Activated CD4-positive, alpha-beta T cell treated with anti-CD3 and anti-CD28 coated beads for 4 hours (primary cell): ENCODE results near the gene FRRS1L.

ENCODE experiments used
- DNase-seq, 2 donors: peaks; one replicate each; pipeline ENCODE4 v3.0.0-alpha.2; 2020

FRRS1L gene, protein sequence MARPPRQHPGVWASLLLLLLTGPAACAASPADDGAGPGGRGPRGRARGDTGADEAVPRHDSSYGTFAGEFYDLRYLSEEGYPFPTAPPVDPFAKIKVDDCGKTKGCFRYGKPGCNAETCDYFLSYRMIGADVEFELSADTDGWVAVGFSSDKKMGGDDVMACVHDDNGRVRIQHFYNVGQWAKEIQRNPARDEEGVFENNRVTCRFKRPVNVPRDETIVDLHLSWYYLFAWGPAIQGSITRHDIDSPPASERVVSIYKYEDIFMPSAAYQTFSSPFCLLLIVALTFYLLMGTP

GRCh38 chr9:109166771-109167601, at the start of gene FRRS1L:
FRRS1L (minus strand) TSS chr9:109167249; CDS start chr9:109167138, 111 bp downstream.
- DNase-seq = no peak

GRCh38 chr9:109214414-109214813, 47.4 kb upstream of the FRRS1L start:
- no peak for DNase-seq

- DNase-seq = no peak
Measured at GRCh38 chr9:109213285-109214121, 46.5 kb upstream of the FRRS1L start.

DNA sequence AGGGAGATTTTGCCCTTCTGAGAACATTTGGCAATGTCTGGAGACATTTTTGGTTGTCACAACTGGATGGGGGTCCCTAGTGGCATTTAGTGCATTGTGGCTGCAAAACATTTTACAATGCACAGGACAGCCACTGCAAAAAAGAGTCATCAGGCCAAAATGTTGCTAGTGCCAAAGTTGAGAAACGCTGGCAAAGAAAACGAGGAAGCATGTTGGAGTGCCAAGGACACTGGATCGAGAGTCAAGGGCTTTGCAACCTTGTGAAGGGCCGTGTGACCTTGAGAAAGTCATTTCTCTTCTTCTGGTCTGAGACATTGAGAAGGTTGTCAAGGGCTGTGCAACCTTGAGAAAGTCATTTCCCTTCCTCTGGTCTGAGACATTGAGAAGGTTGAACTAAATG, 45.7 kb upstream of the FRRS1L start:
- DNase-seq = no peak

- DNase-seq = no peak
Measured at GRCh38 chr9:109206670-109207069, 39.6 kb upstream of the FRRS1L start.

- DNase-seq = no peak
Measured at GRCh38 chr9:109205526-109205925, 38.5 kb upstream of the FRRS1L start.

DNA sequence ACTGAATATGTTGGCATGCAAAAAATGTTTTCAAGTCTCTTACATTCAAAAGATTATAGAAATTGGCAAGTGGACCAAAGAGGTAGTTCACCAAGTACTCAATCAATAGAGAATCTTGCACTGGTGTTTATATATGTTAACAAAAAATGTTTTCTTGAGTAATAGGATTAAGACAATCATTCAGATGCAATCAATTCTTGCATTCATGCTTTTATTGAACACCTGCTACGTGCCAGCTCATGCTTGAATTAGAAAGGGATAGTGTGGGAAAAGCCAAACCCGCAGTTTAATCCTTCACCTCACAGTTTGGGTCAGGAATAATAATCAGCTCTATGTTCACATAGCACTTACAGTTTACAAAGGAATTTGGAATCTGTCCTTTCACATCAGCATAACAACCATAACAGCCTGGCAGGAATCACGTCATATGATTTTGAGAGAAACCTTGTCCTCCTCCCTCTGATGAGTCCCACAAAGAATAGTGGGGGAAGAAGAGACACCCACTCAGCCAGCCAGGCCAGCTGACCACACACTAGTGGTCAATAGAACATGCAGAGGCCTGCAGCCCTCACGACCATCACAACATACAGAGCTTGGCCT, 36.8 kb upstream of the FRRS1L start:
- DNase-seq = no peak

- no peak for DNase-seq
Measured at GRCh38 chr9:109199676-109200075, 32.6 kb upstream of the FRRS1L start.

DNA sequence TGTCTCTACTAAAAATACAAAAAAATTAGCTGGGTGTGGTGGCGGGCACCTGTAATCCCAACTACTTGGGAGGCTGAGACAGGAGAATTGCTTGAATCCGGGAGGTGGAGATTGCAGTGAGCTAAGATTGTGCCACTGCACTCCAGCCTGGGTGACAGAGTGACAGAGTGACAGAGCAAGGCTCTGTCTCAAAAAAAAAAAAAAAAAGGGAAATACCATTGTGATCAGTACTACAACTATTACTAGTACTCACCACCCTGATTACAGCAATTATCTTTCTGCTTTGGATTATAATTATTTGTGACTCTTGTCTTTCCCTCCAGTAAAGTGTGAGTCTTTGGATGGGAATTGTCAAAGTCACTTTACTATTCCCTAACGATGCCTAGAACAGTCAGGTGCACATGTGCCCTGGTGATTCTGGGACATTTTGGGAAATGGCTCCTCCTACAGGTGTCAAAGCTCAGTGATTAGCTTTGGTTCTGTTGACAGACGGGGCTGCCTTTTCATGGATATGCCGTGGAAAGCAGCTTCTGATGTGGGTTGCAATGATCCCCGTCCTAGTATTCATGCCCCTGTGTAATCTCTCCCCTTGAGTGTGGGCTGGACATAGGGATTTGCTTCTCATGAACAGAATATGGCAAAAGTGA, 31.8 kb upstream of the FRRS1L start:
- peak in 1 of 2 donors; percentile 5 for DNase-seq

DNA sequence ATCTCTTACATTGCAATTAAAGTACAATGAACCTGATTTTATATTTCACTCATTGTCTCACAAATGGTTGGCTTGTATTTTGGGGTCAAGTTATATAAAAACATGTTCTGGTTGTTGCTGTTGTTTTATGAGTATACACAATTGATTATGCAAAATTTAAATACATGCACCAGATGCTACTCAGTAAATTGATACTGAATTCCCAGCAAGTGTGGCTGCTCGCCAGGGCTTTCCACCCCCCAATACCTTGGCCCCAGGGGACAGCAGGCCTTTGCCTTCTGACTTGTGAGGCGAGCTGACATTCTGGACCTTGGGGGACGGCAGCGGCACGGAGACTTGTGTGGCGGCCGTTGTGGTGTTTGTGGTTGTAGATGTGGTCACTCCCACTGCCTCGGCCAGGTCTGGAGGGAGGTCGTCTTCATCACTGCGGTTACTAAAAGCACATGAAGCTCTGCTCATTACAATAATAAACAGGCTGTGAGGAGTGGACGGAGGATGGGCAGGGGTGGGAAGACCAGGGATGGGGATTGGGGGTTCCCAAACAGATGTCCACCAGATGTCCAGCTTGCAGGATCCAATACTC, 27.0 kb upstream of the FRRS1L start:
- no peak for DNase-seq

DNA sequence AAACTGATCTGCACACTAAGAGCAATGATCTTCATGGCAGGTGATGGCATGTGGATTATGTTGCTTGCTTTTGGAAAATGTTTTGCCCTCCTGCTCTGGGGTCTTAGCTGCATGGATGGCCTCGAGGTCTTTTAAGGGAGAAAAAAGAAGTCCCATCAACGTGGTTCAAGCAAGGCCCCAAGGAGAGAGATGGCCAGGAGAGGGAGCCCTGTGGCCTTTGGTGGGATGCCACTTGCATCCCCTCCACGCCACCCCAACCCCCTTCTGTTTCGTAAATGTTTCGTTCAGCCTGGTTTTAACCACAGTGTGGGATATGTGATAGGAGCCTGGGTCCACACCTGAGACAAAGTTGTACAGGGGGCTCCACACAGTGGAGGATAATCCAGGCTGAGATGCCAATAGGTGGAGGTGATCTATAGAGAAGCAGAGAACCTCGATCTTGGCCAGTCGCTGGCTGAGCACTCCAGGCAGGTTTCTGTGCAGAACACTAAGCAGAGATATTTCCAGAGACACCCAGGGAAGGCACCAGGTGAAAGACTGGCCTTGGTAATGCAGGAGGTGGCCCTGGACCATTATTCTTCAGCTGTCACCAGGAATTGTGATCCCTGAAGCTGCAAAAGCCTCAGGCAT, 25.8 kb upstream of the FRRS1L start:
- DNase-seq = no peak

GRCh38 chr9:109191746-109192145, 24.7 kb upstream of the FRRS1L start:
- no peak for DNase-seq

DNA sequence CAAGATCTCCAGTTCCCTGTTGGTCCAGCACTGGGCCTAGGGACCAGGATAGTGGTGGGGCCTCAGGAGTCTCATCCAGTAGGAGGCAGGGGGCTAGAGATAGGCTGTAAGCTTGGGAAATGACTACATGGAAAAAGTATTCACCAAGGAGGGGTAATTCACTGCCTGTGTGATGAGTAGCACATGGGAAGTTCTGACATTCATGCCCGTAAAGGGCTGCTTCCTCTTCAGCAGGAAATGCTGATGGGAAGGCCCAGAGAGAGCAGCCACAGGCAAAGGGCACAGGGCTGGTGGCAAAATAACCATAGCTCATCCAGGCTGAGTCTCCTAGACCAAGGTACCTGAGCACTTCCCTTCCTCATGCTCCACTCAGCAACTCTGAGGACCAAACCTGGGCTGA, 23.1 kb upstream of the FRRS1L start:
- no peak for DNase-seq

DNA sequence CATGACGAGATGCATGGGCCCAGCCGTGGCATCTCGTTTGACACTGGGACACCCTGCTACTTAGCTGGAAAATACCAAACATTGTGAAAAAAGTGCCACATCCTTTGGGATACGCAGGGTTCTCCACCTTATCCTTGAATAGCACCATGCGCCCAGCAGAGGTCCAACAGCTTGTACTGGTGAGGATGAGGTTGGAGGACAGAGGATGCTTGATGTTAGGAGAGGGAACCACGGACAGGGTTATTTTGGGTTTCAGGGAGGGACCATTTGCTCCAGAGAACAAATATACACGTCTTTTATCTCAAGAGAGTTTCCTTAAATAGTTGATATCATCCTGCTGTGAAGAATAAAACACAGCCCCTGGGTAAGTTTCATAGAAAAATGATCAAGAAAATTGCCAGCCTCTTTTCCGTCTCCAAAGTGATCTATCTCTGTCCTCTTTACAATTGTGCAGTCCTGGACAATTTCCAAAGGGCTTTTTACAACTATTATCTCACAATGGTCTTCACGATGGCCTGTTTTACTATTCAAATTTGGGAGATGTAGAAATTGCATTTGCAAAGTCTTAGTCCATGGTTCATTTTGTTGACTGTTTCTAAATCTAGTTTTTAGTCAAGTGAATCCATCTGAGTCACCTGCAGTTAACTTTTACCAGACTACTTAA, 19.9 kb upstream of the FRRS1L start:
- DNase-seq = no peak

GRCh38 chr9:109182940-109183798, 16.1 kb upstream of the FRRS1L start:
- DNase-seq = no peak

DNA sequence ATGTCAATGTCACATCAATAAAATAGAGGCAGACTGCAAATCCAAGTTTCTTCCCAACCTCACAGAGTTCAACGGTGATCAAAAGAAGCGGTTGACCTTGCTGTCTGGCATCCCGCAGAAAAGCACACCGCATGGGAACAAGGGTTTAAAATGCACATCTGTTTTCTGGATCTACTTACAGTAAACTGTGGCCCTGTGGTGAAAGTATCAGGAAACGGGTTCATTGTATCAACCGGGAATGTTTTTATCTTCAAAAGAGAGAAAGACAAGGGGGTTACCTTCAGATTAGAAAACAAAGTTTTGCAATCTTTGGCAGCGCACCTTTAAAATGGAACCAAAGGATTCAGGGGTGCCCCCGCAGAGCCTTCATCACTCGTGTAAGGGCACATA, 15.5 kb upstream of the FRRS1L start:
- no peak for DNase-seq

DNA sequence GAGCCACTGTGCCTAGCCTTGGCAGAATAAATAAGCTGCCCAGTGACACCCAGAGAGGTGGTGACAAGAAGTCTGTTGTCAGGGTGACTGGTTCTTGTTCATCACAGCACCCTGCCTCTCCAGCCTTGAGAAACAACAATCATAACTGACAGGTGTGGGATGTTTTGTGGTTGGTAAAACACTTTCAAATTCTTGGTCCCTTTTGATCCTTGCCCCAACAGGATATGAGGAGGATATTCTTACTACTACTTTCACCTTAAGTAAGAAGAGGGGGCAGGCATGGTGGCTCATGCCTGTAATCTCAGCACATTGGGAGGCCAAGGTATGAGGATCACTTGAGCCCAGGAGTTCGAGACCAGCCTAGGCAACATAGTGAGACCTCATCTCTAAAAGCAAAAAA, 14.2 kb upstream of the FRRS1L start:
- peak in 1 of 2 donors; percentile 9 for DNase-seq

- DNase-seq = no peak
Measured at GRCh38 chr9:109179801-109180523, 12.9 kb upstream of the FRRS1L start.

DNA sequence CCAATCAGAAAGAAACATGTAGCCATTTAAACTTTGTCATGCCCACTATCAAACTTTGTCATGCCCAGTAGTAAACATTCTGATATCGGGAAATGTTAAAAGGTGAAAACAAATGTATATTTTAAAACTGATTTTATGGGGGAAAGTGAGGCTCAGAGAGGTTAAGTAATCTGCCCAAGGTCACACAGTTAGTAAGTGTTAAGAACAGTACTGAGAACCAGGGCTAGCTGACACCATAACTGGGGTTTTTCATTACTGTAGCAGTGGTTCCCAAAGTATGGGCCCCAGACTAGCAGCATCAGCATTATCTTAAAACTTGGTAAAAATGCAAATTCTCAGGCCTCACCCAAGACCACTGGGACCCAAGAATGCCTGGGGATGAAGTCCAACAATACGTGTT, 9.9 kb upstream of the FRRS1L start:
- no peak for DNase-seq
